Upper lobe of left lung (tissue), 4 donors: ENCODE data around the gene GPR137C.
A peak's percentile ranks its signal among the peaks of the same experiment; 100 is the strongest.

Source experiments
- POLR2A ChIP-seq, 4 donors: fragments of 450-650 bp; IDR thresholded peaks; one replicate each; pipeline ENCODE4 v1.5.1; 2016 to 2017; ENCODE audit warnings: antibody characterized with exemption in 4 of 4, mild to moderate bottlenecking in 2 of 4
- TF ChIP-seq, protein P1 (sequence below), 6 experiments: fragments of 450-650 bp in 4 of 6; fragments of 200-600 bp in 2 of 6; sonication (generic) in 2 of 6; IDR thresholded peaks; one replicate each; pipeline ENCODE4 v1.5.1; 2016 to 2019; ENCODE audit warnings: antibody characterized with exemption in 6 of 6

DNA sequence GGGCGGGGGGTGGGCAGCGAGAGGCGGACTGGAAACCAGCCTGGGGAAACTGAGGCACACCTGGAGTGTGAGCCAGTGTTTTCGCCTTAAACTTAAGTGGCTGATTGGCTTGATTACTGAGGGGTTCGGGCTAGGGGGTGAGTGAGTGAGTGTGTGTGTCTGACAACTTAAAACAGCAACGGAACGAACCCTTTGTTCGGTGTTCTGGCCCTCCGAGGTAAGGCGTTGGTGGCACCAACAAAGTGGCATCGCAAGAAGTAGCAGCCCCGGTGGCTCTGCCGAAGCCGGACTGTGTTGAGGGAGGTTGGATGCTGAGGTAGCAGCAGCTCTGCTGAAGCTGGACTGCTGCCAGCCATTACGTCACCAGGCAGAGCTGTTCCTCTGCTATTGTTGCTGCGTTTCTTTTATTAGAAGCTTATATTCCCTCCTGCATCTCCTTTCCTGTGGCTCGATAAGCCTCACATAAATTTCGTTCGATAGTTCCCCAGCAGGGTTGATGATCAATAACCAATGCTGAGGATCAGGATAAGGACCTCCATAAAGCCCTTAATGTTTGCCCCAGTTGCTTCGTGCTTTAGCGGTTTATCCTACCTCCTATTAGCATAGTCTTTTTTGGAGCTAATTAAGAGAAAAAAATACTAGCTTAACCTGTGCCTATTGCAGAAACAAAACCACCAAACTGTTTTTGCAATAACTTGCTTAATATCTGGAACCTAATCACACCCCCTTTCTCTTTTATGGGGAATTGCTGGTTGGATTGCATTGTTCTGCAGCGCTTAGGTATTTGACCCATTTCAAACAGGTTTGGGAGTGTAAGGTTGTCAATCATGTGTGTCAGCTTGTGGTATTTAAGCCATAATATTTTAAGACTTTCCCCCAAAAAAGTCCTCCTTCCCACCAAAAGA lies 1.3 kb downstream of the GPR137C start:
- TF ChIP-seq, protein P1, sequence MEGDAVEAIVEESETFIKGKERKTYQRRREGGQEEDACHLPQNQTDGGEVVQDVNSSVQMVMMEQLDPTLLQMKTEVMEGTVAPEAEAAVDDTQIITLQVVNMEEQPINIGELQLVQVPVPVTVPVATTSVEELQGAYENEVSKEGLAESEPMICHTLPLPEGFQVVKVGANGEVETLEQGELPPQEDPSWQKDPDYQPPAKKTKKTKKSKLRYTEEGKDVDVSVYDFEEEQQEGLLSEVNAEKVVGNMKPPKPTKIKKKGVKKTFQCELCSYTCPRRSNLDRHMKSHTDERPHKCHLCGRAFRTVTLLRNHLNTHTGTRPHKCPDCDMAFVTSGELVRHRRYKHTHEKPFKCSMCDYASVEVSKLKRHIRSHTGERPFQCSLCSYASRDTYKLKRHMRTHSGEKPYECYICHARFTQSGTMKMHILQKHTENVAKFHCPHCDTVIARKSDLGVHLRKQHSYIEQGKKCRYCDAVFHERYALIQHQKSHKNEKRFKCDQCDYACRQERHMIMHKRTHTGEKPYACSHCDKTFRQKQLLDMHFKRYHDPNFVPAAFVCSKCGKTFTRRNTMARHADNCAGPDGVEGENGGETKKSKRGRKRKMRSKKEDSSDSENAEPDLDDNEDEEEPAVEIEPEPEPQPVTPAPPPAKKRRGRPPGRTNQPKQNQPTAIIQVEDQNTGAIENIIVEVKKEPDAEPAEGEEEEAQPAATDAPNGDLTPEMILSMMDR (IDR thresholded peaks at IDR 0.05): no peak
- TF ChIP-seq POLR2A (IDR thresholded peaks at IDR 0.05): peak in 2 of 4 donors; percentile 32 to 49
